Natural killer cell (primary cell): ENCODE measurements around the gene RASGRP2. TPM values are rescaled to one million over a fixed set of nuclear protein-coding genes. Genes with fewer than 3 reads are reported as not detected.
A peak's percentile ranks its signal among the peaks of the same experiment; 100 is the strongest.

Source experiments
- ATAC-seq, 3 donors: fragments of 150-1000 bp in 2 of 3; fragments of 200-7000 bp in 1 of 3; cut with Tn5 transposase; 1 replicate in 1 of 3; 2 replicates in 2 of 3; pipeline ENCODE4 v1.10.0; 2021; ENCODE audit warnings: mild to moderate bottlenecking in 2 of 3, moderate library complexity in 2 of 3
- DNase-seq, 2 donors: peaks; one replicate each; pipeline versions ENCODE4 v3.0.0 to v3.0.0-alpha.2; 2013 to 2021; ENCODE audit warnings: mixed read lengths in 1 of 2
- H3K27ac ChIP-seq: one replicate; pipeline ENCODE4 v1.5.1; 2013; ENCODE audit warnings: mild to moderate bottlenecking, low read length
- H3K27me3 ChIP-seq: one replicate; pipeline ENCODE4 v1.6.1; 2013; ENCODE audit warnings: low read length; ENCODE audit not compliant: control insufficient read depth, insufficient read depth
- H3K36me3 ChIP-seq: one replicate; pipeline ENCODE4 v1.6.1; 2013; ENCODE audit warnings: low read length; ENCODE audit not compliant: control insufficient read depth, insufficient read depth
- H3K4me1 ChIP-seq: one replicate; pipeline ENCODE4 v1.6.1; 2013; ENCODE audit warnings: low read length; ENCODE audit not compliant: control insufficient read depth, insufficient read depth
- H3K4me3 ChIP-seq: one replicate; pipeline ENCODE4 v1.5.1; 2013; ENCODE audit warnings: low read length
- H3K9me3 ChIP-seq: one replicate; pipeline ENCODE4 v1.6.1; 2013; ENCODE audit warnings: low read length; ENCODE audit not compliant: control insufficient read depth, insufficient read depth
- H3K27ac Mint-ChIP-seq, 2 donors: one replicate each; pipeline ENCODE4 v1.8.0; 2022; ENCODE audit warnings: mild to moderate bottlenecking in 2 of 2, mixed read lengths in 2 of 2, moderate library complexity in 1 of 2
- H3K27me3 Mint-ChIP-seq, 2 donors: one replicate each; pipeline ENCODE4 v1.8.0; 2022; ENCODE audit warnings: low read depth in 2 of 2, mixed read lengths in 2 of 2
- H3K36me3 Mint-ChIP-seq: one replicate; pipeline ENCODE4 v1.8.0; 2022; ENCODE audit warnings: mixed read lengths
- H3K4me1 Mint-ChIP-seq, 2 donors: one replicate each; pipeline ENCODE4 v1.8.0; 2022; ENCODE audit warnings: mixed read lengths in 2 of 2
- H3K4me3 Mint-ChIP-seq: one replicate; pipeline ENCODE4 v1.8.0; 2022; ENCODE audit warnings: mild to moderate bottlenecking, moderate library complexity, mixed read lengths
- H3K9me3 Mint-ChIP-seq, 2 donors: one replicate each; pipeline ENCODE4 v1.8.0; 2022; ENCODE audit warnings: mixed read lengths in 2 of 2
- CTCF ChIP-seq: fragments of 200-600 bp; IDR thresholded peaks from one replicate; pipeline ENCODE4 v1.8.0; 2022; ENCODE audit warnings: antibody characterized with exemption
- WGBS: methylation state at CpG from one replicate; pipeline ENCODE4 v1.1.7; 2013; ENCODE audit warnings: missing lambda C conversion rate; ENCODE audit not compliant: insufficient coverage; 5-methylcytosine and 5-hydroxymethylcytosine counted together
- intact Hi-C: fragments of 100-400 bp; cut with micrococcal nuclease; formaldehyde crosslinking; loops from one replicate; pipeline ENCODE4 v1.14.2; 2022
- total RNA-seq, 4 donors: library from RNA; stranded (reverse); fragments of 120-200 nt in 1 of 4; gene quantifications; one replicate each; pipeline versions ENCODE4 v1.2.3 to v1.2.4, GENCODE V29; 2013 to 2022

The RASGRP2 gene
- total RNA-seq, 3 donors from 2014 or later (not counting 1 experiment from before 2014, with no cell fraction given): 371 to 417 (median 394) TPM

DNA sequence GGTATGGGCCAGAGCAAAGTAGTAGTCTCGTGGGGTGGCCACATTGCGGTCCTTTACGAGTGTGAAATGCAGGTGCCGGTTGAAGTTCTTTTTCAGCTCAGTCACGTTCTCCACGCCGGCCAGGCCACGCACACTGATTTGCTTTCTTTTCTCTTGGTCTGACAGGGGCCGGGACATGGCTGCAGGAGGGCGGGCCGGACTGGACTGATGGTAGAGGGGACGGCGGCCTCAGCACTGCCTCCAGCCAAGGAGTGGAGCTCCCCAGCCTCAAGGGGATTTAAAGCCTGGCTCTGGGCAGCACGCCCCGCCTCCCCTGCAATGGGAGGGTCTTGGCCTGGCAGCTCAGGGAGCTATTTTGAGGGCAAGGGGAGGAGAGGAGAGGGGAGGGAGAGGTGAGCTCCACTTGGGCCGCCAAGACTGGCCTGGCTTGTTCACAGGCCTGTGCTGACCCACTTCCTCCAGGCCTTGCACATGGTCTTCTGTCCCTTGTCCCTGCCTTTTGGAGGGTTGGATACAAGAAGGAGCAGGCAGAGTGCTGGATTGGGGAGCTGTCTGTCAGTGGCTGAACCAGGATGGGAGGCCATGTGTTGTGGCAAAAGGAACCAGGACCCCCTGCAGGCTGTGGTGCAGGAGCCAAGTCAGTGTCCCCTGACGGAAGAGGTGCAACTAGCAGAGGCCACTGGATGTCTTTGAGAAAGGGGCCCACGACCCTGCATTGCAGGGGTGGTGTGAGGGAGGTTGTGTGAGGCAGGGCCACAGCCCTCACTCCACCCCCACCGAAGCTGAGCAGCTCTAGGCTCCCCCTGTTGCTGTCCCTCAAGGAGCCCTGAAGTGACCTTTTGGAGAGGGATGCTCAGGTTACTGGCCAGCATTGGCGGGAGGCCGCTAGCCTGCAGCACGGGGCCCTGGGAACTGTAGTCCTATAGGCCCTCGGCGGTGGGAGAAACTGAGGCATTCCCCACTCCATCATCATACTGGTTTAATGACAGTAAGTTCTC is 16.1 kb upstream of the RASGRP2 start, which contains the start of gene PYGM:
TSS of gene PYGM (minus strand) at position 253 of the 998 bp plus-strand sequence. CDS start at position 177, 76 bp downstream.
- ATAC-seq (no peak), DNase-seq (no peak)
- Mint-ChIP-seq H3K9me3 (no peaks in the 10 kb centered on the region), H3K27ac (peak within 1 kb of the TSS; percentile 95 to 96), H3K36me3 (peaks cover 9% of the 10 kb centered on the region), H3K4me1 (peaks cover 56 to 63% of the 10 kb centered on the region in 2 donors), H3K27me3 (no peaks in the 10 kb centered on the region), H3K4me3 (peak within 1 kb of the TSS; percentile 79)
- 82% methylated on average over 24 of the region's 24 CpGs for WGBS
- intact Hi-C loops: no loop called here
- no peak within 1 kb of the TSS for H3K4me3 ChIP-seq
- peaks cover 77% of the 10 kb centered on the region for H3K4me1 ChIP-seq
- no peak for TF ChIP-seq CTCF
- peaks cover 11% of the 10 kb centered on the region for H3K36me3 ChIP-seq
- H3K9me3 ChIP-seq: no peaks in the 10 kb centered on the region
- no peaks in the 10 kb centered on the region for H3K27me3 ChIP-seq
- peak within 1 kb of the TSS; percentile 44 for H3K27ac ChIP-seq

DNA sequence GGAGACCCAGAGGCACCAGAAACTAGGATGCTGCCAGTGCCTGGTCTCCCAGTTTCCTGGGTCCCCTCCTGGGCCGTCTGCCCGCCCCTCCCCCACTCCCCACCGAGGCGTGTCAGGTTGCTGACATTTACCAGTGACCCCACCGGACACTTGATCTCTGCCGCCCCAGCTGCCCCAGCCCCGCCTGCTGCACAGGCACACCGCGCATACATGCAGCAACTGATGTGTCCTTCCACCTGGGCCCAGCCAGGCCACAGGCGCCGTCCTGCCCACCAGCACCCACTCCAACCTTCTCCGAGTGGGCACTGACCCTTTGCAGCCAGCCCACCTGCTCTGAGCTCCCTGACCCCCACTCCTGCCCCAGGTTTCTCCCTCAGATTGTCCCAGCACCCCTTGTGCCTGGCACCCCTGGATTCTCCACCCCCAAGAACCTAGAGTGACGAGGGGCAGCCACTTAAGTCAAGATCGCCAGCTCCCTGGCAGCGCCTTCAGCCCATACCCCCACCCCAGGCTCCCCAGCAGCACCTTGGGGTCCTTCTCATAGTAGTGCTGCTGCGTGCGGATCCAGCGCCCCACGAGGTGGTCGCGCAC is 15.3 kb upstream of the RASGRP2 start:
- Mint-ChIP-seq H3K27me3 (no peaks in the 10 kb centered on the region), H3K9me3 (no peaks in the 10 kb centered on the region), H3K4me1 (peaks cover 48 to 56% of the 10 kb centered on the region in 2 donors), H3K36me3 (peaks cover under 1% of the 10 kb centered on the region), H3K4me3 (no peak overlapping the region), H3K27ac (peak overlapping the region; percentile 95 to 96)
- H3K27ac ChIP-seq: peak overlapping the region; percentile 40
- WGBS: 87% methylated on average over 21 of the region's 21 CpGs
- ATAC-seq (no peak), DNase-seq (no peak)
- H3K4me1 ChIP-seq: peaks cover 69% of the 10 kb centered on the region
- intact Hi-C loops: no loop called here
- H3K4me3 ChIP-seq: no peak overlapping the region
- H3K27me3 ChIP-seq: no peaks in the 10 kb centered on the region
- no peaks in the 10 kb centered on the region for H3K9me3 ChIP-seq
- TF ChIP-seq CTCF: no peak
- peaks cover 8% of the 10 kb centered on the region for H3K36me3 ChIP-seq

DNA sequence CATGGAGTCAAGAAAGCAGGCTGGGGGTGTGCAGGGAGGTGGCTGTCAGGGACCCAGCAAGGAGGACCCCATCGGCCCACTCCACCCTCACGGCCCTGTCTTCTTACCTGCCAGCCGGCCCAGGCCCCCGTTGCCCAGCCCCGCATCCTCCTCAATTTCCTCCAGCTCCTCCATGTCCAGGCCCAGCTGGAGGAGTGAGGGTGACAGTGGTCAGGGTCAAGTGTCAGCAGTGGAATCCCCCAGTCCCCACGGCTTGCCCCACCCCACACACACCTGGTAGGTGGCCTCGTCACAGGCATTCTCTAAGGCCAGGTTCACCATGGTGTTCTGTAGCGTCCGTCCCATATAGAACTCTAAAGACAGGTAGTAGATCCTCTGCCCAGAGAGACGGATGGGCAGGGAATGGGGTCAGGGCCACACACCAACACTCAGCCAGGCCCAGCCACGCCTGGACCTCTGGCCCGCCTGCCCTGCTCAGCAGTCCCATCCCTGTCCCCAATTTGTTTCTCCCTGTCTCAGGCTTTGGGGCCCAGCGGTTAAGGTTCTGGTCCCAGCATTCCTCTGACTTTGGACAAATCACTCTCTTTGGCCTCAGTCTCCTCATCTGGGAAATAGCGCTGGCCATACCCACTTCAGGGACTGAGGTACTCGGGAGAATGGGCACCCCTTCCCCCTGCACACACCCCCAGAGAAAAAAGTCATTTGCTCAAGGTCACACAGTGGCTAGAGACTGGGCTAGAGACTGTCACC is 14.6 kb upstream of the RASGRP2 start:
- Mint-ChIP-seq H3K9me3 (no peaks in the 10 kb centered on the region), H3K36me3 (no peaks in the 10 kb centered on the region), H3K4me1 (peaks cover 40 to 53% of the 10 kb centered on the region in 2 donors), H3K4me3 (no peak overlapping the region), H3K27ac (peak overlapping the region; percentile 18 to 95), H3K27me3 (no peaks in the 10 kb centered on the region)
- H3K27me3 ChIP-seq: no peaks in the 10 kb centered on the region
- 98% methylated on average over 13 of the region's 15 CpGs for WGBS
- intact Hi-C loops: no loop called here
- H3K27ac ChIP-seq: no peak overlapping the region
- TF ChIP-seq CTCF: no peak
- DNase-seq: no peak
- peaks cover 61% of the 10 kb centered on the region for H3K4me1 ChIP-seq
- no peak overlapping the region for H3K4me3 ChIP-seq
- peaks cover 10% of the 10 kb centered on the region for H3K36me3 ChIP-seq
- H3K9me3 ChIP-seq: no peaks in the 10 kb centered on the region
- ATAC-seq: no peak
